GM18951 (cell line): ENCODE data around the gene CENPL.
"Not testable (repeated sequence)": the region's sequence is repeated elsewhere in the genome, so short reads cannot be mapped to it uniquely, and the experiment has no call there.

Experiments
- POLR2A ChIP-seq: IDR thresholded peaks from 4 replicates; pipeline ENCODE4 v1.6.1; 2011; ENCODE audit warnings: mild to moderate bottlenecking; ENCODE audit not compliant: insufficient read length, insufficient read depth; ENCODE audit errors: extremely low read depth
- in situ Hi-C: fragments of 300-500 bp; cut with MboI; formaldehyde crosslinking; loops from one replicate; pipeline ENCODE4 v1.12.0; 2022; ENCODE audit warnings: low sequenced_read_pairs, mixed read lengths, inconsistent platforms; ENCODE audit not compliant: unreplicated experiment

The CENPL gene

GRCh38 chr1:173768206-173768605 lies 56.5 kb downstream of the CENPL start:
- in situ Hi-C loops: no loop called here
- no peak for TF ChIP-seq POLR2A

GRCh38 chr1:173764331-173764730 lies 60.4 kb downstream of the CENPL start:
- in situ Hi-C loops: not testable (repeated sequence)

GRCh38 chr1:173758980-173759379 lies 65.7 kb downstream of the CENPL start:
- TF ChIP-seq POLR2A: no peak
- in situ Hi-C loops: no loop called here

- in situ Hi-C loops: no loop called here
- no peak for TF ChIP-seq POLR2A
Observed at GRCh38 chr1:173758110-173758509, 66.6 kb downstream of the CENPL start.

- TF ChIP-seq POLR2A: no peak
- in situ Hi-C loops: no loop called here
Observed at GRCh38 chr1:173757666-173758065, 67.0 kb downstream of the CENPL start.

GRCh38 chr1:173753830-173754229 lies 70.9 kb downstream of the CENPL start:
- TF ChIP-seq POLR2A: no peak
- in situ Hi-C loops: no loop called here
